Activated T-helper 9 cell treated with anti-CD3 and anti-CD28 coated beads, Interleukin-2, amount 50 U/mL, for 16 hours (primary cell): ENCODE data around the gene NACC2.

Experiments
- DNase-seq: peaks from one replicate; pipeline ENCODE4 v3.0.0-alpha.2; 2020; ENCODE audit warnings: low read depth

The NACC2 gene

DNA sequence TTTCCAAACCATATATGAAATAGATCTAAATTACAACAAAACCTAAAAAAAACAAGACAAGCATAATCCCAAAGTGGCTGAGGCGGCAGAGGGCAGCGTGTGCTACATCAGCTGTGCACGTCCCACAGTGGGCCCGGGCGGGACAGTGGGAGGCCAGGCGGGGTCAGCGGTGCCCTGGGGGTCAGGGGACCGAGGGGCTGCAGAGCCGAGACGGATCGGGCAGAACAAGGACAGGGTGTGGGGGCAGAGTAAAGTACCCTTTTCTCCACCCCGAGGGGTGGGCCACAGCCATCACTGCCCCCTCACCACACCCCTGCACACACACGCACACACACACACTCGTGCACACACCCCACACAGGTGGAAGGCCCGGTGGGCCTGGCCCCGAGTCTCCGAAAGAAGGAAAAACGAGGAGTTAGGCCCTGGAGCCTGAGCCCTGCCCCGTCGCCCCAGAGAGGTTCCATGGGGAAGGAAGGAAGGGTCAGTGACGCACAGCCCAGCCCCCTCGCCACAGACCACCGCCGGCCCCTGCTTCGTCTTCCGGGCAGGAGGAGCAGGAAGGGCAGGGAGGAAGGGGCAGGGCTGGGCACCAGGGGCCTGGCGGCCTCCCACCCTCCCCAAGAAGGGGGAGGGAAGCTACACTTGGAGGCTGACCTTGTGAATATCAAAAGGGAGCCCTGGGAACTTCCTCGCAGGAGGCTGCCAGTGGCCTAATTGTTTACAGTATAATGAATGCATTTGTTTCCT lies 84.3 kb downstream of the NACC2 start:
- no peak for DNase-seq

DNA sequence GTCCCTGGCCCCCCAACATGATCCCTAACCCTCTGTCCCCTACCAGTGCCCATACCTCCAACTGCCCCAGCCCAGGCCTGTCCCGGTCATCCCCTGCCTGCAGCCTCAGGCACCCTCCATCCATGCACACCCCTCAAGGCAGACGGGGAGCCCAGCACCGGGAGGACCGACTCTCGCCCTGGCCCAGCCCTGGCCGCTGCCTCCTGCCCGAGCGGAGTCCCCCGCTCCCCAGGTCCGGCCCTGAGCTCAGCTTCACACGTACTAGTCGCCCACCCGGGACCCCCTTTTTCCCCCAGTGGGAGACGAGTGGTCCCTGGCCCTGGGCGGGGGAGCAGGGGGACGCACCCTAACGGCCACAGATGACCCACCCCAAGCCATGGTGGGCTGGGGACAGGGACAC lies 84.9 kb downstream of the NACC2 start:
- DNase-seq, result no peak

DNA sequence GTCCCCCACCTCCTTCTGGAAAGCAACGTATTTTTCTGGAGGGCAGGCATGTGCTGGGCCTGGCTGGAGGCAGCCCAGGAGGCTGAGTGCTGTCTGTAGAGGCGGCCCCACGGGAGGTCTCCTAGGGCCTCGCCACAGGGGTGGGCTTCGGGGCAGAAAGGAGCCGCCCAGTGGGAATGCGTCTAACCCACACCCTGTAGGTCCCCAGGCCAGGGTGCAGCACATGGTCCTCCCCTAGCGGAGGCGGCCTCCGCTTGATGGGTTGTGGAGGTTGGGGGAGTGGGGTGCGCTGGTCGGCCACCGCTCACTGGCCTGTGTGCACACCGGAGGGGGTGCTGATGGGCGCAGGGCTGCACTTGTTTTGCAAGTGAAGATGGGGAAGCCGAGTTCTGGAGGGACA lies 85.6 kb downstream of the NACC2 start:
- DNase-seq, result no peak

DNA sequence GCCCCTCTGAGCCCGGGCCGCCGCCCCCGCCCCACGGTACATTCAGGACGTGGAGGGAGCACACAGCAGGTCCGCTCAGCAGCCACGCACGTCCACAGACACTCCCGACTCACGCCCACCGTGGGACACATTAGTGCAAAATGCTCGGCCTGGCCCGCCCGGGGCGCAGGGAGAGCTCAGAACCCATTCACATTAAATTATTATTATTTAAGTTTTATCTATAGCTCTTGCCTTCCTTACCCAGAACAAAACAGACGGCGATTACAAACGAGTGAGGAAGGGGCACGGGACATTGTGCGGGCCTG lies 86.4 kb downstream of the NACC2 start:
- DNase-seq, result no peak

DNA sequence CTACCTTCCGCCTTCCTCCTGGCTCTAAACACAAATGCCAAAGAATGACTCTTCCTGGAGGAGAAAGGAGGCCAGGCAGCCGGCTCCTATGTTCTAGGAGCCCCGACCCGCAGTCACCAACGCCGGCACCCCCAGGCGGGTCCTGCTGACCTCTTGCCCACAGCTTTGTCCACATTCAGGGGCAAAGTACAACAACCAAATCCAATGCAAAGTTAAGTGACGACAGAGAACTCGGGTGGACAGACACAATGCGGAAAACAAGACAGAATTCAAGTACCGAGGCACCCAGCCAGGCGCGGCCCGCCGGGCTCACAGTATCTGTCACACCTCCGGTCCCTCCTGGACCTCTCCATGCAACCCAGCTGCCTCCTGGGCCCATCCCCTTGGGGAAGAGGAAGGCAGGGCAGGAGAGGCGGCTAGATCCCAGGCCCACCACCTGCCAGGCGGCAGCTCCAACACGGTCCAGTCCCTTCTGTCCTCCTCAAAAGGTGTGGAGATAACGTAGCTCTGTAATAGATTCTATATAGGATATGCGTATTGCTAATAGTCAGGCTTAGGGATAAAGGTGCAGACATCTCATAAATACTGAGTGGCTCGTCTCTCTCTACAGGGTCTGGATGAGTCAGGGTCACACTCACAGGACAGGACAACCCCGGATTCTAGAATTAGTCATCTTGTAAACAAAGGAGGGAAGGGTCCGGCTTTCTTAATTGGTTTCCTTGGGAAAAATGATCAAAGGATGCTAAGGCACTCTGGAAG lies 87.0 kb downstream of the NACC2 start:
- DNase-seq, result no peak

DNA sequence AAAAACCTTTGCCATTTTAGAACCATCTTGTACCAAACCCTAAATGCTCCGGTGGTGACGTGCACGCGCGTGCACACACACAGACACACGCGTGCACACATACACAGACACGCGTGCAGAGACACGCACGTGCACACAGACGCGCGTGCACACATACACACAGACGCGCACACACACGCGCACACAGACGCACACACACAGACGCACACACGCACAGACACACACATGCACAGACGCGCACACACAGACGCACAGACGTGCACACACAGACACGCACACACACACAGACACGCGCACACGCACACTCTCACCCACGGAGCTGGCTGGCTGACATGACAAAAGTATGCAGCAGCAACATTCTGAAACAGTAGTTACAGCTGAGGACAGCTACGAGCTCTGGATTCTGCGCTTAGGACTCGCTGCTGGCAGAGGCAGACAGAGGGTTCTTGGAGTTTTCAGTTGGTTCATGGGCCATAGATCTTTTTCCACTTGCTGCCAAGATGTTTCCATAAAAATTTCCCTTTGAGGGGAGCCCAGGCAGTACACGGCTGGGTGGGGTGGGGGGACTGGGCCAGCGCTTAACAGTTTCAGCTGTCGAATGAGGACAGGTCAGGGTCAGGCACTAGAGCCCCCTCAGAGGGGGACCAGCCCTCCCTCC lies 87.7 kb downstream of the NACC2 start:
- no peak for DNase-seq

DNA sequence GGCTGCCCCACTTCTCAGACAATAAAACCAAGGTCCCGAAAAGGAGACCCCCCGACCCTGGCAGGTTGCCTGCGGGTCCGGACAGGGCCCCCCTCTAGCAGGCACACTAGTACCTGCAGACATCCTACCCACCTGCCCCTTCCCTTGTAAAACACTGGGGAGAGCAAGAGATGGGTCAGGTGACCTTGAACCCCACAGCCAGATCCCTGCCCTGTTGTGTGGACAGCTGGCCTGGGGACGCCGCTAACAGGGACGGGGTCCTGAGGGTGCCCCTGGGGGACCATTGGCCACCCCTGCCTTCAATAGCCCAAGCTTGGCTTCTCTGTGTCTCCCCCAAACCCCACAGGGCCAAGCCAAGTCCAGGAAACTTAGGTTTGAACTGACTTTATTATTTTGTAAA lies 88.9 kb downstream of the NACC2 start:
- DNase-seq, result no peak

DNA sequence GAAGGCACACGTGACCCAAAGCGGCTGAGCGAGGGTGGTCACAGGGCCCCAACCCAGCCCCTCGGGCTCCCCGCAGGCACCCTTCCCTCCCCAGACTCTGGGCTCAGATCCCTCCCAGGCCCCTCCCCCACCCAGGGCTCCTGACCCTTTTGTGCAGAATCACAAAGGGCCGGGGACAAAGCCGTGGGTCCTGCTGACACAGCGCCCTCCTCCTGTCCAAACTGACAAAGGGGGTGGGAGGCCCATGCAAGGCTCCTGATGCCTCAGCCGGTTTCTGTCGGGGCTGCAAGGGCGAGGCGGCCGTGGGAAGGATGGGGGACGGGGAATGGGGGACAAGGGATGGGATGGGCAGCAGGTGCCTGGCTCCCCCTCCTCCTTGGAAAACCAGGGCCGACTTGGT lies 90.4 kb downstream of the NACC2 start:
- no peak for DNase-seq

DNA sequence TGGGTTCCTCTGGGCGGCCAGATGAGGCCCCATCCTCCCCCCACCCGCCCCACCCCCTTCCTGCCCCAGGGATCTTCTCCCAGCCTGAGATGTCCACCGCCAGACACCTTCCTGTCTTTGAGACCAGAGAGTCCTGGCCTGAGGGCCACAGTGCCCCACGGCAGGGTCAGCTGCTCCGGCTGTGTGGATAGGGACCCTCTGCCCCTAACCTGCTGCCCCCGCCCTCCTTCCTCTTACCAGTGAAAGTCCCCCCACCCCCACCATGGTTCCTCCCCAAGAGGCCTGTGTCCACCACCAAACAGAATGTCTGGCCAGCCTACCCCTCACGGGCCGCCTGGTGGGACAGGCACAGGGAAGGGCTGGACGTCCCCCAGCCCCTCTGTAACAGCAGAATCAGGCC lies 90.9 kb downstream of the NACC2 start:
- no peak for DNase-seq

DNA sequence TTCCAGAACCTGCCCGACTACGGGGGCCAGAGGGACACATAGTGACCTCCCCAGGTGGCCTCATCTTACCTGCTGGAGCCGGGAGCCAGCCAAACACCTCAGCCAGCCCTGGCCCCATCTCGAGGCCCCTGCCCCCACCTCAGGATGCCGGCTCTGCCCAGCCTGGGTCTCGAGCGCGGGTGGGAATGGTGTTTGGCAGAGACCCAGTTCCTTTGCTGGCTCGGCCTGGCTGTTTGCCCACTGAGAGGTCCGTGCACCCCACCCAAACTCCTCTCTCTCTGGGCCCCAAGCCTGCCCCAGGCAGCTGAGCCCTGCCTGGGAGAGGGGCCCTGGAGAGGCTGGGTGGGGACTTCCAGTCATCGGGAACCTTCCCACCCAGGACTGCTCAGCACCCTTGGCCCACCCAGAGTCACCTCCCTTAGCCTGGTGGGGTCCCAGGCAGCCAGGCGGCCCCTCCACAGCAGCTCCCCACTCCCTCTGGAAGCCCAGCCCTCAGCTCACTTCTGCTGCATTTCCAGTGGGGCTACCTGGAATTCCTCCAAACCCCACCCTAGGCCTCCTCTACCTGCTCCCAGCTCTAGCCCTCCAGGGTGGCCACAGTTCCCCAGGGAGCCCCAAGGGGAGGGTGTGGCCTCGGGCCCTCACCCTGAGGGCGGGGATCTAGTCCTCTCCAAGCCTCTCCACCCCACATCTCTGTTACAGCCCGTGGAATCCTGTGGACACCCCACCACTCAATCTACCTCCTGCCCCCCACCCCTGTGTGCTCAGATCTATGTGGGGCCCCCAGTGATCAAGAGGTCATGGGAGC lies 91.5 kb downstream of the NACC2 start:
- DNase-seq, result no peak

DNA sequence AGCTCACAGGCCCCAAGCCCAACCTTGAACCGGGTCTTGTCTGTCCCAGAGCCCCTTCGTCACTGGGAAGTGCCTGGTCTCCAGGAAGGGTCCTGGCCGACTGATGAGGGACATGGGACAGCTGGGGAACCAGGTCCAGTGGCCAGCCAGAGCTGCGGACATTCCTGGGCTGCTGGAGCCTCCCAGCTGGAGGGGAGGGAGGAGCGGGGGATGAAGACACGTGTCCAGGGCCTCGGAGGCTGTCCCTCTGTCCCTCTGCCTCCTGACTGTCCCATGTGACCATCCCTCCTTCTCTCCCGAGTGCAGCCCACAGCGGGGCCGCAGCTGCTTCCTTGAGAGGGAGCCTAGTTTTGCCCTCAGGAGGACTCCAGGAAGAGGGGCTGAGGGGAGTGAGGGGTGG lies 92.2 kb downstream of the NACC2 start:
- DNase-seq, result no peak

DNA sequence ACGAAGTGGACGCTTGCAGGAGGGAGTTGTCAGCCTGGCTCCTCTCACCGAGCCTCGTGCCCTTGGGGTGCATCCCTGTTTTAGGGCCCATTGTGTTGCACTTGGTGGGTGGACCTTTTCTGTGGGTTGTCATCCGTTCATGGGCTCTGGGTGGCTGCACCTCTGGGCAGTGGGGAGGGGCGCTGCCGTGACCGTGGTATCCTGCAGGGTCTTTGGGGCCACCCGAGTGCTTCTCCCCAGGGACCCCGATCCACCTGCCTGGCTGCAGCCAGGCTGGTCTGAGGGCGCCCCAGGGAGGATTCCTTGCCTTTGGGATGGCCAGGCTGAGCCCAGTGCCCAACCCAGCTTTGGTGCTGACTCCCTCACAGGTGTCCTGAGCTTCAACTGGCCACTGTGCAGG lies 92.9 kb downstream of the NACC2 start:
- no peak for DNase-seq

DNA sequence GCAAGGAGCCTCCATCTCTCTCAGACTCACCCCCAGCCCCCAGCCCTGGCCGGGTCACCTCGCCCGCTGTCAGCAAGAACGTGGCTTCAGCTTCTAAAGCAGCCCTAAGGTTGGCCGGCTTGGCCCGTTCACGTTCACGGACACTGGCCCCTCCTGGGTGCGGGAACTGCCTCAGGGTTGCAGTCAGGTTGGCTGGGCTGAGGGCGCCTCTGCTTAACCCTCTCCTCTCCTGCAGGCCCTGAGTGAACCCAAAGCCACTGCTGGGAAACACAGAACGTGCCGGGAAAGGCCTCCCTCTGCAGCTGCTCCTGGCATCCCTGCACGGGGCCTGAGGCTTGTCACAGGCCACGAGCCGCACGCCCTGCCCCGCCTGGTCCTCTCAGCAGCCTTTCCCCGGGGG lies 93.9 kb downstream of the NACC2 start:
- DNase-seq, result no peak

DNA sequence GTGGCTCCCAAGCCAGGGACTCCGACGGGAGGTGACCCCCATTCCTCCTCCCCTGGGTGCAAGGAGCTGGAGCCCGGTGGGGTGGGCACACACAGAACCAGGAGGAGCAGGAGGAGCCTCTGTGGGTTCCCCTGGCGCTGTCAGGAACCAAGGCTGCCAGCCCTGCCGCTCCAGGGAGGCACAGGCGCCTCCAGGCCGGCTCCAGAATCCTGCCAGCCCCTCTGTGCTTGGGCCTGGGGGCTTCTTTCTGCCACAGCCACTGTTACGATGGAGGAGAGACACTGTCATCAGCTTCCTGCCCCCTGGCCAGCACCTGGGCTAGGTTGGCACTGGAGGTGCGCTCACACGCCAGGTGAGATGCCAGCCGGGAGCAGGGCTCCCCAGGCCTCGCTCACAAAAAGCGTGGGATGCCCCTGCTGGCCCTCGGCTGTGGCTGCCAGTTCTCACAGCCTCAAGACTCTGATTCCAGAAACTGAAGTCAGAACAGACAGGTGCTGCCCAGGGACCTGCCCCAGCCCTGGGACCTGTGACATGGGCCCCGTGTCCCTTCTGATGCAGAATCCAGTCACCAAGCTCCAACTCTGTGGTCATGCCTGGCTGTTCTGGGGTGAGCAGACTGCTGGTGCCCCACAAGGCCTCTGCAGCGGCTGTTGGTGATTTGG lies 96.5 kb downstream of the NACC2 start:
- DNase-seq, result no peak

DNA sequence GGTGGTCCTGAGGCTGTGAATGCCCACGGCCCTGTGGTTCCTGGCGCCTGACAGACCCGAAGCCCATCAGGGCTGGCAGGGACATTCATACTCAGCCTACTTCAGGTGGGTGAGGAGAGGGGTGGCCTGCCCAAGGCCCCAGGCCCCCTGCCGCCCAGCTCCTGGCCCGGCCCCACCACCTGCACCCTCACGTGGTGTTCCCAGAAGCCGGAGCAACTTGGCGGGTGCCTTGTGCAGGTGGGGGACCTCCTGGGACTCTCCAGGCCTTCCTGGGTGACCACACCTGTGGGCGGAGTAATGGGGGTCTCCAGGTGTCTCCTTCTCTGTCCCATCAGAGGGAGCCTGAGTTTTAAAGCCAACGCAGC lies 97.1 kb downstream of the NACC2 start:
- DNase-seq, result no peak

DNA sequence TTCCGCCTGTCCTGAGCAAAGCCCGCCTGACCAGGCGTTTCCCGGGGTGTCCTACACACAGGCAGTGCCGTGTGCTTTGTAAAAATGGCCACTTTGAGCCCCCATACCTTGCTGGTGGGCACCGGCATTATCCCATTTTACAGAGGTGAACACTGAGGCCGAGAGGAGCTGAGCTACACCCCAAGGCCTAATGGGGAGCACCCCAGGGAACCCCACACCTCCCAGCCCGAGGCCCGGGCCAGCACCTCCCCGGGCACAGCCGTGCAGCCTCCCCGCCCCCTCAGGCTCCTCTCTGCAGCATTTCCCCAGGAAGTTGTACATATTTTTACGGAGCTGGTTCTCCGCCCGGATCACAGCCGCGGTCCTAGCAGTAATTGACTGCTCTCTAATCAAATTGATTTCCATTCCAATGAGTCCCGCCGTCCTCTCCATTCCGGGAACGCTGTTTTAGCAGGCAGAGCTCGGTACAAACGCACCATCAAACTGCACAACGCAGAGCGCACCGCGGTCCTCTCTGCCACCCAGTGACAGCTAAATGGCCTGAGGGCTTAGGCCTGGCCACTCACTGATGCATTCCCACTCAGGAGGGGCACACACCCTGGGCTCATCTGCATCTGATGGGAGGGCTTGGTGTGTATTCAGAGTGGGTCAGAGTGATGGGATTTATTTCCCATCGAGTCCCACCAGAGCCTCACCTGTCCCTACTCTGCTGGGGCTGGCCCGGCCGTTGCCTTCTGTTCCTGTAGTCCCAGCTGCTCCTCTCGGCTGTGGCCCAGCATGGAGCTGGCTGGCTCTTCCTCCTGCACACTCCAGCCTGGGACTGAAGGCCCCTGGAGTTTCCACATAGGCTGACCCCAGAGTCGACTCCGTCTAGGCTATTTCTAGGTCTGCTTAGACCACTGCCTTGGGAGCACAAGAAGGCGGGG lies 97.7 kb downstream of the NACC2 start:
- no peak for DNase-seq

DNA sequence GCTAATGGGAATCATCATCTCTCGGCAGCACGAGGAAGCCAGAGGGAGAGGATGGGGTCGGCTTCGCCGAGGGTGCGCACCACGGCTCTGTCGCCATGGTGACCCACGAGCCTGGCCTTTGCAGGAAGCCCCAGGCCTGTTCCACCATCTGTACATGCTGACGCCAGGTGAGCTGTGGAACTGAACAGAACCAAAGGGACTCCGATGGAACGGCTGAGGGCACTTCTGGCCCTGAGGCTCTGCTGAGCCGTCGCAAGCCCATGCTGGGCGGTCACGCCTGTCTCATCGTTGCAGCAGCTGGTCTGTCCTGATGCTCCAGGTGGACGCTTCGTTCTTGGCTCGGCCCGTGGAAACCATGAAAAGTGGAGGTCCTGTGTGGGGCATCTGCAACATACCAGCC lies 99.3 kb downstream of the NACC2 start:
- DNase-seq, result no peak

DNA sequence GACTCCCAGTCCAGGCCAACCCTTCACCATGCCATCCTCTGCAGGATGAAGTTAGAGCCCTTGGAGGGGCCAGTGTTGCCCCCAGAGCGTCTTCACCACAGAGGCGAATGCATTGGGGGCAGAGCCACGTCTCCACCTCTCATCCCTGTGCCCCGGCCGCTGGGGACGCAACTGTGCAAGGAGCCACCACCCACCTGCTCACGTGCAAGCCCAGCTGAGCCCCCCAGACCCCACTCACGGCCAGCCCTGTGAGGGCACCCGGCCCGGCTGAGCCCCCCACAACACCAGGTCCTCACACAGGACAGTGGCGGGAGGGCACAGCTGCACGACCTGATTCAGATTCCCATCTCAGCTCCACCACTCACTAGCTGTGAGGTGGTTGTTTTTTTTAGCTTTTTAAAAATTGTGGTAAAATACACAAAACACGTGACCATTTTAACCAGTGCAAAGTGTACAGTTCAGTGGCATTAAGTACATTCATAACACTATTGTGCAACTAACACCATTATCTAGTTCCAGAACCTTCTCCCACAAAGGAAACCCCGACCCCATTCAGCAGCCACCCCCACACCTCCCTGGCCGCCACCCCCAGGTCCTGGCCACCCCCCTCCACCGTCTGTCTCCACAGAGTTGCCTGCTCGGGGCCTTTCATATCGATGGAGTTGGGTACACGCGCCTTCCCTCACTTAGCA lies 100.4 kb downstream of the NACC2 start:
- no peak for DNase-seq

DNA sequence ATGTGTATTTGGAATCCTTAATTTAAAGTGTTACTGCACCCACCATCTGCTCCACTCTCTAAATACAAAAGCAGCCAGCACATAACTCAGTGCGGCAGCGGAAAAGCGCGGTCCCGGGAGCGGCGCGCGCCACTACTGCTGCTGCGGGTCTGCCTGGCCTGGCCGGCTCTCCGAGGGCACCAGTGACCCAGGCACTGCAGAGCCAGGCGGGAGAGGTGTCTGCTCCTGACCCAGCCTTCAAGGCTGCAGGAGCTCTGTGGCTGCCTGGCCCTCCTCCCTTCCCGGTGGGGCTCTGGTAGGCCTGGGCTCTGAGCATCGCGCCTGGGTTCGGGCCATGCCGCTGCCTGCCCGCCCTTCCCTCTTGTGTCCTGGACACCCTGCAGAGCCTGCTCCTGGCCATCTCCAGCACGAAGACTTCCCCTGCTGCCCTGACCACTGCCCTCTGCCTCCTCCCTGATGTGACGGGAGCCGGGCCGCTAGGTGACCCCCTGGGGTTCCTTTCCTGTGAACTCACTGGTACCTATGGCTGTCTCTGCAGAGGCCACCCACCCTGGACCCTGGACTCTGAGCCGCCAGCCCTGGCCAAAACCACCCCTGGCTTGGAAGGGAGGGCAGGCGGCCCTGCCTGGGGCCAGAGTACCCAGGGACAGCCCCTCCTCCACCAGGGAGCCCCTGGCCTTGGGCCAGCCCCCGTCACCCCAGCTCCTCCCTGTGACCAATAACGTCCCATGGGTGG lies 101.2 kb downstream of the NACC2 start:
- no peak for DNase-seq

DNA sequence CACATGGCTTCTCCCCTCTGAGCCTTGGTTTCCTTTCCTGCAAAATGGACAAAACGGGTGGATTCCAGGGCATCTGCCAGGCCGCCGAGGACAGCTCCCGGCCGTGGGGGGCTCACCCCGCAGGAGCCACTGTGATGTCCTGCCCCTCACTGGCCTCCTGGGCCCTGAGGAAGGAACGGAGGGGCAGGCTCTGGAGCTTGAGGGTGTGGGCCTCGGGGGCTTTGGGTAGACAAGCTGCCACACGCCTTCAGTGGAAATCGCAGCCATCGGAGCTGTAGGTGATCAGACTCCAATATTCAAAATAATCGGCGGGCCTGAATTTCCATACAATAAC lies 101.7 kb downstream of the NACC2 start:
- no peak for DNase-seq
